Activated T-cell treated with anti-CD3 and anti-CD28 coated beads for 24 hours (primary cell): ENCODE measurements around the gene TMEM126B.
"Not testable (repeated sequence)": the region's sequence is repeated elsewhere in the genome, so short reads cannot be mapped to it uniquely, and the experiment has no call there.

Source experiments
- DNase-seq: peaks from one replicate; pipeline ENCODE4 v3.0.0-alpha.2; 2020; ENCODE audit warnings: low read depth

TMEM126B gene

DNA sequence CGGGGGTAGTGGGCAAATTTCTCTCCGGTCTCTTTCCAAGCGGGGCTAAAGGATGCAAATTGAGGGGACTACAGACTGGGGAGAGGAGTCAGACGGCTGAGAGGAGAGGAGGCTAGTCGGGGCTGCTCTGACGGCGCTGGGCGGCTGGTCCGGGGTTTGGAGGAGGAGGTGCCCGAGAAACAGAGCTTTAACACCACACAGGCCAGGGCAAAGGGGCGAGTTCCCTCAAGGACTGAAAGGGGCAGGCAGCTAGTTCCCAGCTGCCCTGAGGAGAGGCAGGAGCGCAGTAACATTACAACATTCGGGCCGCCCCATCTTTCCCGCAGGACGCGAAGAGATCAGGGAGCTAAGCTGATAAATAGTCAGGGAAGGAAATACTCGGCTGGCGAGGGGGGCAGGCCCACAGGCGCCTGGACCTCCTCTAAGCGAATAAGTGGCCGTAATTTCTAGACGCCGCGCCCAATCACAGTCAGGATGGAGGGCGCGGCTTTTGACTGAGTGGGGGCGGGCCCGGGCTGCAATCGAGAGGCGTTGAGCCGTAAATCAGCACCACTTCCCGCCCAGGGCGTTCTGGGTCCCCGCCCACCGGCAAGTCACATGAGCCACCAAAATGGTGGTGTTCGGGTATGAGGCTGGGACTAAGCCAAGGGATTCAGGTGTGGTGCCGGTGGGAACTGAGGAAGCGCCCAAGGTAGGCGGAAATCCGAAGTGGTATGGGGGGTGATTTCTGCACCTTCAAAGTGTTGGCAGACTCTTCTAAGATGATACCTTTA is at the start of gene TMEM126B:
Gene TMEM126B (plus strand): TSS at position 596 of the 773 bp plus-strand sequence. CDS start 15 bp downstream, at position 611.
- peak; percentile 95 for DNase-seq

DNA sequence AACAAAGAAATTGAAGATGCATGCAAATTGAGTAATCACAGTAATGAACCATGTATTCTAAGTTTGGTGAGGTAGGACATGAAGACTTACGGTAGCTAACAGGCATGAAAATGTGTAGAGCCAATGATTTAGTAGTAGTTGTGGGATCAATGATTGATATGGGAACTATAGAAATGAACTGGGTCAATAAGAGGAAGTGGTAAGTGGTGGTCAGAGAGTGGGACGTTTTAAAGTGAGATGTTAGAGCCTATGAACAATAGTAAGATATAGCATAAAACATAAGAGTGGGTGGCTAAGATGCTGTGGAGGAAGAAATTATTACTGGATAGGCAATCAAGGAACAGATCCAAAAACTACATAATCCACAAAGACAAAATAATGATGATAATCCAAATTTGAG is 46.3 kb upstream of the TMEM126B start:
- no peak for DNase-seq

DNA sequence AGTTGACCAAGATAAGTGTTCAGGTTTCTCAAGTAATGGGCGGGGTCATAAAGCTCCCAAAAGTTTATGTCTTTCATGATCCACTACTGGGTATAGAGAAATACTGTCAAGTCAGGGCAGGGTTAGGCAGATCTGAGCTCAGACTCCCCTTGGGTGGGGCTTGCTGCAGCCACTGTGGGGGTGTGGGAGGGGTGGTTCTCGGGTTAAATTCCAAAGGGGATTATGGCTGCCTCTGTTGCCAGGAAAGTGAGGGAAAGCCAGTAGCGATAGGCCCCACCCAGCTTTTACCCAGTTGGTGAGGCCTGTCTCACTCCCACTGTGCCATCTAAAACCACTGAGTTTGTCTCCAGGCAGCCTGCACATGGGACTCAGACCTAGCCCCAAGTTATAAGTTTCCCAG is 39.0 kb upstream of the TMEM126B start:
- DNase-seq, result no peak

DNA sequence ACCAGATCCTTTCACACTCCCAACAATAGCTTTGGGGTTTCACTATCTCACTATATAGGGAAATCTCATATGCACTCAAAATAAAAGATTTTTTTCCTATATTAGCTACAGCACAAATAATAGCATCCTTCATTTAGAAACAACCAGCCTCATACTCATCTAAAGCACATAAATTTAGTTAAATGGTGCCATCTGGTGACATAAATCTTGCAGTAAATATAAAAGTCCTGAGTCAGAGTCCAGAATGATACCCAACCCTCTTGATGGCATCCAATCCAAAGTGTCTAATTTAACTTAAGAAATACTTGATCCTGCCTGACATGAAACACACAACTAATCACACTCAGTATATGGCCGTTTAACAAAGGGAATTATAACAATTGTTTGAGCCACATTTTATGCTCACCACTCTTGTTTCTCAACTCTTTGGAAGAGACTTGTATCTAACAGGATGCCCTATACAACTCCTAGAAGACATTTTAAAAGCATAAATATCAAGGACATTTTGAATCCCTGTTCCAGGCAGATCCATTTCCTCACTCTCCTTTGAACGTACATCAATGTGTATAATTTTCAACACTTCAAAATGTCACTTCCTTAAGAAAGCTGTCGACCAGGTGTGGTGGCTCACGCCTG is 37.4 kb upstream of the TMEM126B start:
- DNase-seq, result no peak

DNA sequence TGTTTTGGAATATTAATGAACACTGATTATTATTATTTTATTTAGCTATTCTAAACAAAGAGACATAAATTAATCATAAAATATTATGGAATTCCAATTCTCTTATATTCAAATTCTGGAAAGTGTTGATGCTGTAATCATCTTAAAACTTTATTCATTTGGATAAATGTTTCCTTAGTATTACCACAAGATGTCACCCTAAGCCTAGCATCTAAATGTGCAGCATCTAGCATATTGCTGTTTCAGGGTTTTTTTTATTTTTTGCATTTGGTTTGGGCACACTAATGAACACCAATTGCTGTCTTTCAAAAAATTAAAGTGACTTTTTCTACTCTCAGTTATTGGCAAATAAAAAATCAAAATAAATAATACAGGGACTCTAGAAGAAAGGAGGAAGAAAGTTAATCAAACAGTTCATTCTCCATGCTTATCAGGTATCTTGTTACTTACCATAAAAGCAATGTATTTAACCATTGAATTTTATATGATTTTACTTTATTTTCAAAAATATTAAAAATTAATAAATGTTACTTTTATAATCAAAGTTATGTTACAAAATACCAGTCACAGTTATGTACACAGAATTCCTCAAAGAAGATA is 33.0 kb upstream of the TMEM126B start:
- no peak for DNase-seq

DNA sequence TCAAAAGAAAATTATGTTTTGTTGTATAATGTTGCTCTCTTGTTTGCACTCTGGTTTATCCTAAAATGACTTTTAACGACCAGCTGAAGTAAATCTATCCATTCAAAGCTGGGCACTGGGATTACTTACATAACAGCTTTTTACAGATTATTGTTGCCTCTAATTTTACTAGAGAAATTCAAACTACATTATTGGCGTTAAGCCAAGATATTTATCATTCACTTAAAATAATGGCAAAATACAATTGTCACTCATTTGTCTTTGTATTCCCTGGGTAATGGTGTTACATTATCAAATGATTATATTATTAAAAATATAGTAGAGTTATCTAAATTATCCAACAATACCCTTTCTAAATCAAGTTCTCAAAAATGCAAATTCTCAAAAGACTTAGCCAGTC is 31.5 kb upstream of the TMEM126B start:
- DNase-seq, result no peak

DNA sequence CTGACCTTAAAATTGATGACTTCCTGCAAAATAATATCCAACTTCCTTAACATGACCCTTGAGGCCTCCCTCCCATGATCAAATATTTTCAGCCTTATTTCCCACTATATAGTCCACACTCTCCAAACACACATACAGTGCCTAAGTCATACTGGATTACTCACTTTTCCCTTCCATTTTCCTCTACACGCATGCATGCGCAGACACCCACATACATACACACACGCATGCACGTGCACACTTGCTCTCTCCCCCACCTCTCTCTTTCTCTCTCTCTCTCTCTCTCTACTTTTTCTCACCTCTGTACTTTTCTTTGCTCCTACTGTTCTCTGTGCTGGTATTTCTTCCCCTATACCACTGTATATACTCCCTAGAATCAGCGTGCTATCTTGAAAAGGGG is 29.3 kb upstream of the TMEM126B start:
- DNase-seq, result no peak

DNA sequence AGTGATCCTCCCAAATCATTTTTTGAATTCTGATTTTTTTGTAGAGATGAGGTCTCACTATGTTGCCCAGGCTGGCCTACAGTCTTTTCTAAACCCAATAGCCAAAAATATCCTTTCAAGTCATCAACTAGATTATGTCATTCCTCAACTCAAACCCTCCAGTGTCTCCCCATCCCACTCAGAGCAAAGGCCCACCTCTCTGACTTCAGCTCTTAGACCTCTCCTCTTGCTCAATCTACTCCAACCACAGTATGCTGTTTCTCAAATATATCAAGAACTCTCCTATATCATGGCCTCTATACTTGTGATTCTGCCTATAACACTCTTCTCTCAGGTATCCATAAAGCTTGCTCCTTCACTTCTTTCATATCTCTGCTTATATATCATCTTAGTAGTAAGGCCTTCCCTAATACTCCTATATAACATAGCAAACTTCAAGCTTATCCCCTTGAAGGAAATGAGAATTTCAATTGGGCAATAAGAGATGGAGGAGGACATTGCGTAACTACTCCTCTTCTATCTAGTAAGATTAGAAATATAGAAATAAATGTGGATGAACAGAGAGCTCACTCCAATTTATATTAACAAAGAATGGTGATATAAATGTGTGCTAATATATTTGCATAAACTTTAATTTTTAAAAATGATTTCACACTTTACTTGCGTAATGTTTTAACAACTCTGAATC is 25.7 kb upstream of the TMEM126B start:
- no peak for DNase-seq

DNA sequence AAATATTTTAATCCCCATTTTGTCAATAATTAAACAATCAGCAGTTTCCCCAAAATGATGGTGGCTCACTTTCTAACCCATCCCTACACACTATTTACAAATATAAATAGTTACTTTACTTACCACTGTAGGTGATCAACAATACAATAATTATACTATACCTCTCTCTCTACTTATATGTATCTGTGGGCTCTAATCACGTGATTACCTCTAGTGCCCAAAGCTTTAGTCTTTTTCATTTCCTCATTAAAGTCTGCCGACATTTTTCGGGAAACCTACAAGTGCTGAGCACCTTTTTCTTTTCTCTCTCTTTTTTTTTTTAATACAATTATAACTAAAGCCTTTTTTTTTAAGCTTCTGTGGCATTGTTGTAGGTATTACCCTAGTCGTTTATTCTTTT is 25.2 kb upstream of the TMEM126B start:
- no peak for DNase-seq

DNA sequence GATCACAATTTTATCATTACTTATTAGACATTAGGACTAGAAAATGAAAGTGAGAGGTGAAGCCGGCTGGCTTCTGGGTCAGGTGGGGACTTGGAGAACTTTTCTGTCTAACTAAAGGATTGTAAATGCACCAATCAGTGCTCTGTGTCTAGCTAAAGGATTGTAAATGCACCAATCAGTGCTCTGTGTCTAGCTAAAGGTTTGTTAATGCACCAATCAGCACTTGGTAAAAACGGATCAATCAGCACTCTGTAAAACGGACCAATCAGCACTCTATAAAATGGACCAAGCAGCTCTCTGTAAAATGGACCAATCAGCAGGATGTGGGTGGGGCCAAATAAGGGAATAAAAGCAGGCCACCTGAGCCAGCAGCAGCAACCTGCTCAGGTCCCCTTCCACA is 22.2 kb upstream of the TMEM126B start:
- DNase-seq, result not testable (repeated sequence)

DNA sequence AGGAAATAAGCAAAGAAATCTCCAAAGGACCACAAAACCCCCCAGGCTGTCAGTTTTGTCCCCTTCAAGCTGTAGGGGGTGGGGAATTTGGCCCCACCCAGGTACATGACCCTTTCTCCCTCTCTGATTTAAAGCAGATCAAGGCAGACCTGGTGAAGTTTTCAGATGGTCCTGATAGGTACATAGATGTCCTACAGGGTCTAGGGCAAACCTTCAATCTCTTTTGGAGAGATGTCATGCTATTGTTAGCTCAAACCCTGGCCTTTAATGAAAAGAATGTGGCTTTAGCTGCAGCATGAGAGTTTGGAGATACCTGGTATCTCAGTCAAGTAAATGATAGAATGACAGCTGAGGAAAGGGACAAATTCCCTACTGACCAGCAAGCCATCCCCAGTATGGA is 19.8 kb upstream of the TMEM126B start:
- DNase-seq, result not testable (repeated sequence)

DNA sequence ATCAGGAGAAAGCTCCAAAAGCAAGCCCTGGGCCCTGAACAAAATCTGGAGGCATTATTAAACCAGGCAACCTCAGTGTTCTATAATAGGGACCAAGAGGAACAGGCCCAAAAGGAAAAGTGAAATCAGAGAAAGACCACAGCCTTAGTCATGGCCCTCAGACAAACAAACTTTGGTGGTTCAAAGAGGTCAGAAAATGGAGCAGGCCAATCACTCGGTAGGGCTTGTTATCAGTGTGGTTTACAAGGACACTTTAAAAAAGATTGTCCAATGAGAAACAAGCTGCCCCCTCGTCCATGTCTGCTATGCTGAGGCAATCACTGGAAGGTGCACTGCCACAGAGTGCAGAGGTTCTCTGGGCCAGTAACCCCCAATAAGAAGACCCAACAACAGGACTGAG is 19.1 kb upstream of the TMEM126B start:
- not testable (repeated sequence) for DNase-seq

DNA sequence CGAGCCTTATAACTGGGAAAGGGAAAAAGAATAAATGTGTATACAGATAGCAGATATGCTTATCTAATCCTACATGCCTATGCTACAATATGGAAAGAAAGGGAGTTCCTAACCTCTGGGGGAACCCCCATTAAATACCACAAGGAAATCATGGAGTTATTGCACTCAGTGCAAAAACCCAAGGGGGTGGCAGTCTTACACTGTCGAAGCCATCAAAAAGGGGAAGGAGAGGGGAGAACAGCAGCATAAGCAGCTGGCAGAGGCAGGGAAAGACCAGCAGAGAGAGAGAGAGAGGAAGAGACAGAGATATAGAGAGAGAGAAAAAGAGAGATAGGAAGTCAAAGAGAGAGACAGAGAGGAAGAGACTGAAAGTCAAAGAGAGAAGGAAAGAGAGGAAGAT is 16.8 kb upstream of the TMEM126B start:
- DNase-seq, result not testable (repeated sequence)

DNA sequence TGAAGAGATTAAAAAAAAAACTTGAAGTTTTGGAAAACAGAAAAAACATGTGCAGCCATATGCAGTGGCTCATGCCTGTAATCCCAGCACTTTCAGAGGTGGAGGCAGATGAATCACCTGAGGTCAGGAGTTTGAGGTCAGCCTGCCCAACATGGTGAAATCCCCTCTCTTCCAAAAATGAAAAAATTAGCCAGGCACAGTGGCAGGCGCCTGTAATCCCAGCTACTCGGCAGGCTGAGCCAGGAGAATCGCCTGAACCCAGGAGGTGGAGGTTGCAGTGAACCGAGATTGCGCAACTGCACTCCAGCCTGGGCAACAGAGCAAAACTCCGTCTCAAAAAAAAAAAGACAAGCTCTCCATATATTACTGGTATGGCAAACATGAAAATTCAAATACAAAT is 8.9 kb upstream of the TMEM126B start:
- DNase-seq, result no peak

DNA sequence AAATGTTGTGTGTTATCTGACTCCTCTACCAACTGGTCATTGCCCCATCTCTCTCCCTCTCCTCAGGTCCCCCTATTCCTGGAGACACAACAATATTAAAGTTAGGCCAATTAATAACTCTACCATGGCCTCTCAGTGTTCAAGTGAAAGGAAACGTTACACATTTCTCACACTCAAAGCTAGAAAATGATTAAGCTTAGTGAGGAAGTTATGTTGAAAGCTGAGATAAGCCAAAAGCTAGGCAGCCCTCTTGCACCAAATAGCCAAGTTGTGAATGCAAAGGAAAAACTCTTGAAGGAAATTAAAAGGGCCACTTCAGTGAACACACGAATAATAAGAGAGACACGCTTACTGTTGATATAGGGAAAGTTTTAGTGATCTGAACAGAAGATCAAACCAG is 8.1 kb upstream of the TMEM126B start:
- DNase-seq, result no peak

DNA sequence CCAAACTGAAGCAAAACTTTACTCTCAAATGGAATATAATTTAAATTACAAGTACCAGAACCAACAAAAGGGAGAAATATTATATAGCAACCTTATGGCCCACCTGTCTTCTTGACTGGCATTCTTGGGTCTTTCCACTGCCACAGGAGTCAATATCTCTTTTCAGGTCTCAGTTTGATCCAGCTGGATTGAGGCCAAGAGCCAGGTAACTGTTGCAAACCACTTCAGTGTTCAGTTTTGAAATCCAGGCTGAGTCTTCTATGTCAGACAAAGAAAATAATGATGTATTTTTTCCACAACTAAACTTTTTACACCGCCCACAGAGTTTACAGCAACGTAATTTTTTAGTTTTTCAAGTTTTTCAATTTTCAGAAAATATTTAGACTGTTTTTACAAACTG is 1.9 kb upstream of the TMEM126B start:
- no peak for DNase-seq

DNA sequence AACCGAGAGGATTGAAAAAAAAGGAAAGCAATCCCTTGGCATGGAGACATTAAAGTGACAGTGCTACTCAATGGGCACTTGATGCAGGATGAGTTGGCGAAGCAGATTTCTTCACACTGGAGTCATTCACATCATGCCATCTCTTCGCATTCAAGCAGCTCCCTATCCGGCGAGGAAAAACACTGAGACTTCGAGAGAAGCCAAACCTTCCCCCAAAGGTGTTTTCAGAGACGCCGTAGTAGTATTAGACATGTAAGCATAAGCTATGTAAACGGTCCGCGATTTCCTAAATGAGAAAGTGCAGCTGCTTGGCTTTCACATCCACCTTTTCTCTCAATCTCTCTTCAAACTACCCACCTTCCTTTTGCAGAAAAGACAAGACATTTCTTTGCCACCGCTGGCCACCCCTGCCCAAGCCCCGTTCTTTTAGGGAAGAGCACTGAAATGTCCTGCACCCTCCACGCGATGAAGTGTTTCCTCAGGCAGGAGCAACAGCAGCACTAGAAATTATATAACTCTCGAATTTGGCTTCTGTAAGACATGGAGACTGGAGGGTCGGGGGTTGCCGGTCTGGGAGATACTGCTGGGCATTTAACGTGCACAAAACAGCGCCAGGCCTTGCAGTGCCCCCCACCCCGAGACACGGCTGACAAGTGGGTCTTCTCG is 928 bp upstream of the TMEM126B start, which contains the start of gene DLG2:
Gene DLG2 (minus strand): TSS at position 13 of the 666 bp plus-strand sequence.
- no peak for DNase-seq

DNA sequence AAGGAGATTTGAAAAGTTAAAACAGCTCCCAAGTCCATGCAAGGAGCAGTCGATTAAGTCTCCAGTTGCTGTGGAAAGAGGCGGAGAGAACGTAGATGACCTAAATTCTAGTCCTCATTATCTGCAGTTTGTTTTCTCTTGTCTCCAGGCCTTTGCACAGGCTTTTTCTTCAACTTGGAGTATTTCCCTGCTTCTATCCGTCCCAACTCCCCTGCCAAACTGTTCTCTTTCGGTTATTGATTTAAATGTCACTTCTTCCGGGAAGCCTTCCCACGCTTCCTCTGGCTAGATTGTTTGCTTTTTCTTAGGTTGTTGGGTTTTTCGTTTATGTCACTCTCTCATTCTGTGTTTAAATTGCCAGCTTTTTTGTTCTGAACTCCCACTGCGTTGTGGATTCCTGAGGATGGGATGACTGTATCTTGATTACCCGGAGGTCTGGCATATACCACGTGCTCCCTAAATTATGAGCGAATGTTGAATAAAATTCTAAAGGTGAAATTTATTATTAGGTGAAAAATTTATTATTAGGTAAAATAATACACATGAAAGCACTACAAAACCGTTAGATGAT is 463 bp downstream of the TMEM126B start:
- no peak for DNase-seq

DNA sequence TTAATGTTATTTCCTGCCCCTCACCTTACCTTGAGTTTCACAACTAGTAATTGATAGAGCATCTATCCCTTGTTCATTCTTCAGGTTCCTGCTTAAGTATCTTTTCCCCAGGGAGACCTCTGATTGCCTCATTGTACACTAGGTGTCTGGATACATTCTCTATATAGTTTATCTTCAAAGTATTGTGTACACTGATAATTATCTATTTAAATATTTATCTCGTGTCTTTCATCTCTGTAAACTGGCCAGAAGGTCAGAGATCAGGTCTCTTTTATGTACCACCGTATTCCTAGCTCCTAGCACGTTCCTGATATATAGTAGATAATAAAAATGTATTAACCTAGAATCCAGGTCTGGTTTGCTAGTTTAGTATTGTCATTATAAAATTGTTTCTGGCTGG is 6.4 kb downstream of the TMEM126B start:
- DNase-seq, result no peak

DNA sequence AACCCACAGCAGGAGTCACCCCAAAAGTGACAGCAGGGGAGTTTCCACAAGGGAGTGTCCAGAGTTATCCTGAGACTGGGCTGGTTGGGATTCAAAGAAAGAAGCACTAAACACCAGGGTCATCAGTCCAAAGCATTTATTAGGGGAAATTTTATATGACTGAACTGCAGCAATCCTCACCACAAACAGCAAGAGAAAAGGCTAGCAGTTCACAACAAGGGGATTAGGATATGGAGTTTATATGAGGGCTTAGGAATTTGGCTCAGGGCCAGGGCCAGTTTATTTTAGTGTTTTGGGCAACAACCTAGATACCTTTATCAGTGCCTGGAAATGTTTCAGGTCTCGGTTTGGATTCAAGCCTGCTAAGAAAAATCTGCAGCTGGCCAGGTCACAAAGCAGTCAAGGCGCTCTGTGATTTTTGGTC is 14.8 kb downstream of the TMEM126B start:
- no peak for DNase-seq

DNA sequence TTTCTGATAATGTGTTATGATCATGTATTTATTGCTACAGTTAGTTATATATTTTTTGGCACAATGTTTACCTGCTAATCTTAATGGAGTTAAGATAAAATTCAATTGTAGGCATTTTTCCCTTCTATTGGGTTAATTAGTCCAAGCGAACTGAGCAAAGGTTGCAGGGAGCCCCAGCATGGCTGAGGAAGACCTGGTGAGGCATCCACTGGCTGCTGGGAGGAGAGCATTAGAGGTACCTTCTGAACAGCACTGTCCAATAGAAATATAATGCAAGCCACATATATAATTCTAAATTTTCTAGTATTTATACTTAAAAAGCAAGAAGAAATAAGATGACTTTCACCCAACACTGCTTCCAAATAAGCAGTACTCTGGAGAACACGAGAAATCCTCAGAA is 18.7 kb downstream of the TMEM126B start:
- DNase-seq, result no peak
